HG03432 (cell line): ENCODE data around the gene ZSCAN16.

Experiments used
- ATAC-seq: cut with Tn5 transposase; IDR thresholded peaks from one replicate; pipeline ENCODE4 v1.9.1; 2021; ENCODE audit warnings: mild to moderate bottlenecking, moderate library complexity; ENCODE audit not compliant: unreplicated experiment

ZSCAN16 gene

GRCh38 chr6:28167926-28168325 lies 43.5 kb downstream of the ZSCAN16 start:
- no peak for ATAC-seq

- no peak for ATAC-seq
These were observed 46.9 kb downstream of the ZSCAN16 start for GRCh38 chr6:28171271-28171670.

GRCh38 chr6:28172006-28172405 lies 47.6 kb downstream of the ZSCAN16 start:
- ATAC-seq, result no peak

GRCh38 chr6:28176373-28176772 lies 52.0 kb downstream of the ZSCAN16 start:
- no peak for ATAC-seq
